DOHH2 (cell line): ENCODE results near the gene TMEM187.

ENCODE experiments used
- H3F3A ChIP-seq: fragments of 200-600 bp; sonication (generic), shearing (Covaris generic); 2 replicates; pipeline ENCODE4 v1.6.0; 2016; ENCODE audit warnings: antibody characterized with exemption, mild to moderate bottlenecking; ENCODE audit not compliant: control insufficient read depth, insufficient read depth
- H3K27ac ChIP-seq: fragments of 200-600 bp; sonication (generic); 2 replicates; pipeline ENCODE4 v1.5.1; 2014; ENCODE audit warnings: low read depth, mild to moderate bottlenecking, low read length, moderate library complexity
- H3K27me3 ChIP-seq: fragments of 200-600 bp; sonication (generic); 2 replicates; pipeline ENCODE4 v1.6.1; 2014; ENCODE audit warnings: mild to moderate bottlenecking, low read length, mixed read lengths; ENCODE audit not compliant: control insufficient read depth
- H3K36me3 ChIP-seq: fragments of 200-600 bp; sonication (generic); 2 replicates; pipeline ENCODE4 v1.6.1; 2014; ENCODE audit warnings: mild to moderate bottlenecking, low read length, moderate library complexity, mixed read lengths; ENCODE audit not compliant: control insufficient read depth
- H3K4me1 ChIP-seq: fragments of 200-600 bp; sonication (generic); 2 replicates; pipeline ENCODE4 v1.6.1; 2014; ENCODE audit warnings: mild to moderate bottlenecking, low read length, mixed read lengths; ENCODE audit not compliant: control insufficient read depth
- H3K4me2 ChIP-seq: fragments of 200-600 bp; sonication (generic); 2 replicates; pipeline ENCODE4 v1.6.0; 2014; ENCODE audit warnings: mild to moderate bottlenecking, low read length, moderate library complexity
- H3K4me3 ChIP-seq: fragments of 200-600 bp; sonication (generic); 2 replicates; pipeline ENCODE4 v1.5.1; 2014; ENCODE audit warnings: mild to moderate bottlenecking, low read length, mixed read lengths
- H3K79me2 ChIP-seq: fragments of 200-600 bp; sonication (generic); 2 replicates; pipeline ENCODE4 v1.6.1; 2014; ENCODE audit warnings: mild to moderate bottlenecking, low read length, mixed read lengths; ENCODE audit not compliant: control insufficient read depth
- H3K9me2 ChIP-seq: fragments of 200-600 bp; sonication (generic); replicated peaks from 2 replicates; pipeline ENCODE4 v1.6.1; 2014; ENCODE audit warnings: mild to moderate bottlenecking, low read length, mixed read lengths; ENCODE audit not compliant: control insufficient read depth
- H3K9me3 ChIP-seq: fragments of 200-600 bp; sonication (generic); 2 replicates; pipeline ENCODE4 v1.6.1; 2014; ENCODE audit warnings: antibody characterized with exemption, low read length, mixed read lengths; ENCODE audit not compliant: control insufficient read depth, insufficient read depth
- H4K20me1 ChIP-seq: fragments of 200-600 bp; sonication (generic); 2 replicates; pipeline ENCODE4 v1.6.0; 2014; ENCODE audit warnings: low read depth, mild to moderate bottlenecking, antibody characterized with exemption, low read length, moderate library complexity; ENCODE audit not compliant: control insufficient read depth, insufficient read depth
- EZH2phosphoT487 ChIP-seq: fragments of 200-600 bp; sonication (generic); IDR thresholded peaks from 2 replicates; pipeline ENCODE4 v1.6.1; 2017; ENCODE audit warnings: borderline replicate concordance, mild to moderate bottlenecking, antibody characterized with exemption, low read length, moderate library complexity, mixed read lengths
- TF ChIP-seq, protein P1 (sequence below): fragments of 200-600 bp; sonication (generic); IDR thresholded peaks from one replicate; pipeline ENCODE4 v1.5.1; 2014; ENCODE audit warnings: antibody characterized with exemption, mild to moderate bottlenecking, low read depth, low read length; ENCODE audit not compliant: poor library complexity, severe bottlenecking

The TMEM187 gene

DNA sequence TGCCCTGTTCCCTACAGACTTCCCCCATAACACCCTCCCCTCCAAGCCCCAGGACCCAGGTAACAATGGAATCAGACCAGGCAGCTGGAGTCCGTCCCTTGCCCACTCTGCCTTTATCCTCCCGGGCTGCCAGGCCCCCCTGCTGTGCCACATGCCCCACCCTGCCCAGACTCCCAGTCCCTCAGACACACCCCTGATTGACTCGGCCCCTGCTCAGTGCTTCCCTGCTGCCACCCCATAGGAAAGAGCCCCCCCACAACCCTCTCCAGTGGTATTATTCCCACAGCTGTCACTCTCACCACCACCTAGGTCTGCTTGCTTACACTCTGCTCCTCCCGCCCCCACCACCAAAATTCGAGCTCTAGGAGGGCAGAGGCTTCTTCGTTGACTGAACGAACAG, 33.0 kb upstream of the TMEM187 start:
- peaks cover 9% of the 10 kb centered on the region for H3K79me2 ChIP-seq
- no peaks in the 10 kb centered on the region for H3K9me2 ChIP-seq
- TF ChIP-seq, protein P1, sequence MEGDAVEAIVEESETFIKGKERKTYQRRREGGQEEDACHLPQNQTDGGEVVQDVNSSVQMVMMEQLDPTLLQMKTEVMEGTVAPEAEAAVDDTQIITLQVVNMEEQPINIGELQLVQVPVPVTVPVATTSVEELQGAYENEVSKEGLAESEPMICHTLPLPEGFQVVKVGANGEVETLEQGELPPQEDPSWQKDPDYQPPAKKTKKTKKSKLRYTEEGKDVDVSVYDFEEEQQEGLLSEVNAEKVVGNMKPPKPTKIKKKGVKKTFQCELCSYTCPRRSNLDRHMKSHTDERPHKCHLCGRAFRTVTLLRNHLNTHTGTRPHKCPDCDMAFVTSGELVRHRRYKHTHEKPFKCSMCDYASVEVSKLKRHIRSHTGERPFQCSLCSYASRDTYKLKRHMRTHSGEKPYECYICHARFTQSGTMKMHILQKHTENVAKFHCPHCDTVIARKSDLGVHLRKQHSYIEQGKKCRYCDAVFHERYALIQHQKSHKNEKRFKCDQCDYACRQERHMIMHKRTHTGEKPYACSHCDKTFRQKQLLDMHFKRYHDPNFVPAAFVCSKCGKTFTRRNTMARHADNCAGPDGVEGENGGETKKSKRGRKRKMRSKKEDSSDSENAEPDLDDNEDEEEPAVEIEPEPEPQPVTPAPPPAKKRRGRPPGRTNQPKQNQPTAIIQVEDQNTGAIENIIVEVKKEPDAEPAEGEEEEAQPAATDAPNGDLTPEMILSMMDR: no peak
- TF ChIP-seq EZH2phosphoT487: no peak
- no peaks in the 10 kb centered on the region for H3K9me3 ChIP-seq
- H3K4me2 ChIP-seq: no peak overlapping the region
- no peaks in the 10 kb centered on the region for H3K27me3 ChIP-seq
- H3K4me3 ChIP-seq: no peak overlapping the region
- H4K20me1 ChIP-seq: no peaks in the 10 kb centered on the region
- peaks cover 11% of the 10 kb centered on the region for H3K4me1 ChIP-seq
- H3K27ac ChIP-seq: no peak overlapping the region
- no peaks in the 10 kb centered on the region for H3K36me3 ChIP-seq
- H3F3A ChIP-seq: no peaks in the 10 kb centered on the region

GRCh38 chrX:153941336-153942252, 31.0 kb upstream of the TMEM187 start:
- Histone ChIP-seq H4K20me1 (no peaks in the 10 kb centered on the region), H3K4me3 (no peak overlapping the region), H3F3A (no peaks in the 10 kb centered on the region), H3K27ac (no peak overlapping the region), H3K9me3 (no peaks in the 10 kb centered on the region), H3K4me1 (peaks cover 11% of the 10 kb centered on the region), H3K79me2 (no peaks in the 10 kb centered on the region), H3K36me3 (peaks cover 4% of the 10 kb centered on the region; the same call in 1 of the 2 replicates), H3K9me2 (no peaks in the 10 kb centered on the region), H3K4me2 (no peak overlapping the region), H3K27me3 (no peaks in the 10 kb centered on the region)
- TF ChIP-seq, protein P1: no peak
- TF ChIP-seq EZH2phosphoT487: no peak

GRCh38 chrX:153944140-153944799, 28.3 kb upstream of the TMEM187 start, which contains the start of gene RENBP:
TSS of gene RENBP (minus strand) at chrX:153944643. CDS start at chrX:153944610, 33 bp downstream.
- Histone ChIP-seq H3K27me3 (no peaks in the 10 kb centered on the region), H3K79me2 (no peaks in the 10 kb centered on the region), H3K27ac (no peak within 1 kb of the TSS), H3K4me3 (peak within 1 kb of the TSS; percentile 43), H3K9me3 (no peaks in the 10 kb centered on the region), H3K9me2 (no peaks in the 10 kb centered on the region), H3K4me2 (peak within 1 kb of the TSS; percentile 58), H3F3A (peaks cover 5% of the 10 kb centered on the region; the same call in 1 of the 2 replicates), H3K4me1 (peaks cover 11% of the 10 kb centered on the region), H4K20me1 (no peaks in the 10 kb centered on the region; the same call in 1 of the 2 replicates), H3K36me3 (peaks cover 18% of the 10 kb centered on the region)
- TF ChIP-seq EZH2phosphoT487: no peak
- TF ChIP-seq, protein P1: no peak
